Coronary artery (tissue), 2 donors: ENCODE data around the gene SERPINB6.
A peak's percentile ranks its signal among the peaks of the same experiment; 100 is the strongest.

ENCODE experiments used
- DNase-seq: peaks from one replicate; pipeline ENCODE4 v3.0.0-alpha.2; 2017; ENCODE audit warnings: low spot score
- H3K27ac ChIP-seq, 2 donors: fragments of 200-600 bp; sonication (generic); one replicate each; pipeline ENCODE4 v1.5.1; 2016 to 2019
- H3K4me3 ChIP-seq: fragments of 200-600 bp; sonication (generic); 2 replicates; pipeline ENCODE4 v1.5.1; 2016; ENCODE audit warnings: mild to moderate bottlenecking, moderate library complexity
- TF ChIP-seq, protein P1 (sequence below): fragments of 200-600 bp; sonication (generic); IDR thresholded peaks from one replicate; pipeline ENCODE4 v1.5.1; 2019; ENCODE audit warnings: antibody characterized with exemption

Gene SERPINB6

DNA sequence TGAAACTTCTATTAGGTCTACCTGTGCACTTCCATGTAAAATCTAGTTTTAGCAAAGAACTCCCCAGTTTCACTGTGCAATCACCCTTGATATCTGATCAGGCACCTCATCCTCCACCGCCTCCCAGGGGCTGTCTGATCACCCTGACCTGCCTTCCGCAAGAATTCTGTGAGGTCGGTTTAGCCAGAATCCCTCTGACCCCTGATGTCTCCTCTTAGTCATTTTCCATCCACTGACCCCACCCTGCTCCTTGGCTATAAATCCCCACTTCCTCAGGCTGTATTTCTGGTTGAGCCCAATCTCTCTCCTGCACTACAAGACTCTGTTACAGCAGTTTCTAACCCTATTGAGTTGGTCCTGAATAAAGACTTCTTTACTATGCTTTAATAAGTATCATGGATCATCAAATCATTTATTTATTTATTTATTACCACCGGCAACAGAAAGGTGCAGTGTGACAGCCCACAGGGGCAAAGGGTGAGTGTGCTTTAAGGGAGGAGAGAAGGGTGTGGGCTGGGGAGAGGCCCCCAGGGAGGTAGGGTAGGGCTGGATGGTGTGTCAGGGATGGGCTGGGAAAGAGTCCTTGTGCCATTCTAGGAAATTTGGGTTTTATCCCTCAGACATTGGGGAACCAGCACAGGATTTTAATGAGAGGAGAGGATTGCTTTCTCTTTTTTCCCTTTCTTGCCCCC is 11.2 kb upstream of the SERPINB6 start:
- TF ChIP-seq, protein P1, sequence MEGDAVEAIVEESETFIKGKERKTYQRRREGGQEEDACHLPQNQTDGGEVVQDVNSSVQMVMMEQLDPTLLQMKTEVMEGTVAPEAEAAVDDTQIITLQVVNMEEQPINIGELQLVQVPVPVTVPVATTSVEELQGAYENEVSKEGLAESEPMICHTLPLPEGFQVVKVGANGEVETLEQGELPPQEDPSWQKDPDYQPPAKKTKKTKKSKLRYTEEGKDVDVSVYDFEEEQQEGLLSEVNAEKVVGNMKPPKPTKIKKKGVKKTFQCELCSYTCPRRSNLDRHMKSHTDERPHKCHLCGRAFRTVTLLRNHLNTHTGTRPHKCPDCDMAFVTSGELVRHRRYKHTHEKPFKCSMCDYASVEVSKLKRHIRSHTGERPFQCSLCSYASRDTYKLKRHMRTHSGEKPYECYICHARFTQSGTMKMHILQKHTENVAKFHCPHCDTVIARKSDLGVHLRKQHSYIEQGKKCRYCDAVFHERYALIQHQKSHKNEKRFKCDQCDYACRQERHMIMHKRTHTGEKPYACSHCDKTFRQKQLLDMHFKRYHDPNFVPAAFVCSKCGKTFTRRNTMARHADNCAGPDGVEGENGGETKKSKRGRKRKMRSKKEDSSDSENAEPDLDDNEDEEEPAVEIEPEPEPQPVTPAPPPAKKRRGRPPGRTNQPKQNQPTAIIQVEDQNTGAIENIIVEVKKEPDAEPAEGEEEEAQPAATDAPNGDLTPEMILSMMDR = no peak

DNA sequence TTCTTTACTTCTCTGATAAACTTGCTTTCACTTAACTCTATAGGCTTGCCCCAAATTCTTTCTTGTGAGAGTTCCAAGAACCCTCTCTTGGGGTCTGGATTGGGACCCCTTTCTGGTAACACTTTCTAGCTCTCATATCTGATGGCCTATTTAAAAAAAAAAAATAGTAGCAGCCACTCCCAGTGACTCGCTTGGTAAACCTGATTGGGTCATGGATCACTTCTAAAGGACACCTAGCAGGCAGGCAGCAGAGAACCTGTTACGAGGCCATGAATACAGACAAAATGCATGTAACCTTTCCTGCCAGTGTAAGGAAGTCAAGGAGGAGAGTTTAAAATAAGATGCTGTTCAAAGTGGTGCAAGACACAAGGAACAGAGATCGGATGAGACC is 9.1 kb upstream of the SERPINB6 start:
- no peak for DNase-seq
- Histone ChIP-seq H3K27ac (peak overlapping the region; percentile 86 to 91), H3K4me3 (no peak overlapping the region)
- TF ChIP-seq, protein P1 = no peak

More for the DNA sequence above, 11.2 kb upstream of the SERPINB6 start:
- DNase-seq = no peak
- peak overlapping the region; percentile 88 to 91 for H3K27ac ChIP-seq
- no peak overlapping the region for H3K4me3 ChIP-seq

- TF ChIP-seq, protein P1 = no peak
- no peak for DNase-seq
- no peak overlapping the region for H3K27ac ChIP-seq
- H3K4me3 ChIP-seq = no peak overlapping the region
Observed at GRCh38 chr6:2979819-2980464, 8.6 kb upstream of the SERPINB6 start.

DNA sequence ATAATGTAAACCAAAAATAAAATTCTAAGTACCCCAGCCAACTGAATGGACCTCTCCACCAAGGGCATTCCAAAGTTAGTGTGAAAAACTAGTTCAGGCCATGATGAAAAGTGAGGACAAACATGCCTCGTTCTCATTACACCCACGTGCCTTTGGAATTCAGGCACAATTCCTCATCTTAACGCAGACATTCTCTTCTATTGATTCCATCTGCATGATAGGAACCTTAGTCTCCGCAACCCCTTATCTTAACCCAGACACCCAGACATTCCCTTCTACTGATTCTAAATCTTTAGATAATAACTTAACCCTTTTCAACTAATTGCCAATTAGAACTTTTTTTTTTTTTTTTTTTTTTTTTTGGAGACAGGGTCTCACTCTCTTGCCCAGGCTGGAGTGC is 7.6 kb upstream of the SERPINB6 start:
- DNase-seq = no peak
- no peak overlapping the region for H3K4me3 ChIP-seq
- TF ChIP-seq, protein P1 = no peak
- H3K27ac ChIP-seq = no peak overlapping the region

GRCh38 chr6:2977799-2978590 is 6.6 kb upstream of the SERPINB6 start:
- H3K27ac ChIP-seq = no peak overlapping the region
- no peak for DNase-seq
- no peak overlapping the region for H3K4me3 ChIP-seq
- TF ChIP-seq, protein P1 = no peak

GRCh38 chr6:2977290-2977689 is 5.9 kb upstream of the SERPINB6 start:
- TF ChIP-seq, protein P1 = no peak
- DNase-seq = no peak
- H3K4me3 ChIP-seq = no peak overlapping the region
- H3K27ac ChIP-seq = no peak overlapping the region
